ENCODE data around the gene FTO. TPM values are rescaled to one million over a fixed set of nuclear protein-coding genes. Genes with fewer than 3 reads are reported as not detected.

FTO gene
- total RNA-seq, 4 donors from 2014 or later = 62.0 to 90.1 (median 75.1) TPM

DNA sequence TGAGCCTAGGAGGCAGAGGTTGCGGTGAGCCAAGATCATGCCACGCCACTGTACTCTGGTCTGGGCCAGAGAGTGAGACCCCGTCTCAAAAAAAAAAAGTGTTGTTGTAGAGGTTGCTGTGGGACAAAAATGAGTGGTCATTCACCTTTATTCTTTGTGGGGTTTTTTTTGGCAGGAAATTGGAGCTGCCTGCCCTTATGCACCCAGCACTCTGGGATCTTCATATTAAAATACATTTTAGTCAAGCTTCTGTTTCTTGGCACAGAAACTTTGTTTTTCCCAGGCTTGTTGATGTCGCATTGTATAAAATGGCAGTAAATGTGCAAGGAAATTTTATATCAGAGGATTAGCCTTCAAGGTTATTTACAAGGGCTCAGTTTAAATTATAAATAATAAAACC is 174.3 kb downstream of the FTO start:
- H3K27ac ChIP-seq = no peak overlapping the region
- DNase-seq (no peak), ATAC-seq (no peak)
- intact Hi-C loops (cut with DNase I; ENCODE audit: low total_unique reads) = no loop called here
- in situ Hi-C loops (cut with MboI; ENCODE audit: low sequenced_read_pairs in 4 of 4) = no loop called here
- no peaks in the 10 kb centered on the region for H3K27me3 ChIP-seq
- no peak overlapping the region for H3K4me3 ChIP-seq
- peaks cover 0 to 11% of the 10 kb centered on the region in 2 donors for H3K36me3 ChIP-seq
- H3K4me1 ChIP-seq = peaks cover 0 to 6% of the 10 kb centered on the region in 2 donors
- H3K9me3 ChIP-seq = no peaks in the 10 kb centered on the region
- TF ChIP-seq CTCF (IDR thresholded peaks at IDR 0.05 in 4 of 5, conservative IDR thresholded peaks at IDR 0.05 in 1 of 5) = no peak
- no peak for TF ChIP-seq POLR2A (IDR thresholded peaks at IDR 0.05)

- no peak for ATAC-seq
- peaks cover 0 to 11% of the 10 kb centered on the region in 2 donors for H3K36me3 ChIP-seq
- H3K27me3 ChIP-seq = no peaks in the 10 kb centered on the region
- no peak overlapping the region for H3K4me3 ChIP-seq
- no peaks in the 10 kb centered on the region for H3K9me3 ChIP-seq
- in situ Hi-C loops (cut with MboI; ENCODE audit: low sequenced_read_pairs in 4 of 4) (no loop called here), intact Hi-C loops (cut with DNase I; ENCODE audit: low total_unique reads) (no loop called here)
- no peak for TF ChIP-seq CTCF (IDR thresholded peaks at IDR 0.05 in 4 of 5, conservative IDR thresholded peaks at IDR 0.05 in 1 of 5)
- TF ChIP-seq POLR2A (IDR thresholded peaks at IDR 0.05) = no peak
- no peak overlapping the region for H3K27ac ChIP-seq
- peaks cover 0 to 6% of the 10 kb centered on the region in 2 donors for H3K4me1 ChIP-seq
- DNase-seq = no peak
These were observed 177.4 kb downstream of the FTO start for GRCh38 chr16:53881371-53881770.

GRCh38 chr16:53882310-53882709 is 178.4 kb downstream of the FTO start:
- Histone ChIP-seq H3K9me3 (no peaks in the 10 kb centered on the region), H3K27me3 (no peaks in the 10 kb centered on the region), H3K4me3 (no peak overlapping the region), H3K27ac (no peak overlapping the region), H3K4me1 (peaks cover 0 to 6% of the 10 kb centered on the region in 2 donors), H3K36me3 (peaks cover 0 to 11% of the 10 kb centered on the region in 2 donors)
- TF ChIP-seq CTCF (IDR thresholded peaks at IDR 0.05 in 4 of 5, conservative IDR thresholded peaks at IDR 0.05 in 1 of 5) = no peak
- ATAC-seq (no peak), DNase-seq (no peak)
- intact Hi-C loops (cut with DNase I; ENCODE audit: low total_unique reads) (no loop called here), in situ Hi-C loops (cut with MboI; ENCODE audit: low sequenced_read_pairs in 4 of 4) (no loop called here)

GRCh38 chr16:53884748-53885147 is 180.8 kb downstream of the FTO start:
- H3K27ac ChIP-seq = no peak overlapping the region
- H3K4me3 ChIP-seq = no peak overlapping the region
- TF ChIP-seq CTCF (IDR thresholded peaks at IDR 0.05 in 4 of 5, conservative IDR thresholded peaks at IDR 0.05 in 1 of 5) (no peak), POLR2A (IDR thresholded peaks at IDR 0.05) (no peak)
- DNase-seq (no peak), ATAC-seq (no peak)
- in situ Hi-C loops (cut with MboI; ENCODE audit: low sequenced_read_pairs in 4 of 4) = no loop called here
- H3K4me1 ChIP-seq = no peaks in the 10 kb centered on the region
- intact Hi-C loops (cut with DNase I; ENCODE audit: low total_unique reads) = no loop called here
- no peaks in the 10 kb centered on the region for H3K9me3 ChIP-seq
- peaks cover 0 to 21% of the 10 kb centered on the region in 2 donors for H3K36me3 ChIP-seq
- H3K27me3 ChIP-seq = no peaks in the 10 kb centered on the region

Measured in gastrocnemius medialis (tissue), 4 donors.